Stimulated activated CD8-positive, alpha-beta memory T cell treated with anti-CD3 and anti-CD28 coated beads, Interleukin-12 subunit alpha, Interleukin-12 subunit beta, amount 100 ng/mL, for 24 hours (primary cell): ENCODE results near the gene VSTM4.

ENCODE experiments used
- DNase-seq: peaks from one replicate; pipeline ENCODE4 v3.0.0-alpha.2; 2020; ENCODE audit errors: extremely low read depth

Gene VSTM4, protein sequence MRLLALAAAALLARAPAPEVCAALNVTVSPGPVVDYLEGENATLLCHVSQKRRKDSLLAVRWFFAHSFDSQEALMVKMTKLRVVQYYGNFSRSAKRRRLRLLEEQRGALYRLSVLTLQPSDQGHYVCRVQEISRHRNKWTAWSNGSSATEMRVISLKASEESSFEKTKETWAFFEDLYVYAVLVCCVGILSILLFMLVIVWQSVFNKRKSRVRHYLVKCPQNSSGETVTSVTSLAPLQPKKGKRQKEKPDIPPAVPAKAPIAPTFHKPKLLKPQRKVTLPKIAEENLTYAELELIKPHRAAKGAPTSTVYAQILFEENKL

DNA sequence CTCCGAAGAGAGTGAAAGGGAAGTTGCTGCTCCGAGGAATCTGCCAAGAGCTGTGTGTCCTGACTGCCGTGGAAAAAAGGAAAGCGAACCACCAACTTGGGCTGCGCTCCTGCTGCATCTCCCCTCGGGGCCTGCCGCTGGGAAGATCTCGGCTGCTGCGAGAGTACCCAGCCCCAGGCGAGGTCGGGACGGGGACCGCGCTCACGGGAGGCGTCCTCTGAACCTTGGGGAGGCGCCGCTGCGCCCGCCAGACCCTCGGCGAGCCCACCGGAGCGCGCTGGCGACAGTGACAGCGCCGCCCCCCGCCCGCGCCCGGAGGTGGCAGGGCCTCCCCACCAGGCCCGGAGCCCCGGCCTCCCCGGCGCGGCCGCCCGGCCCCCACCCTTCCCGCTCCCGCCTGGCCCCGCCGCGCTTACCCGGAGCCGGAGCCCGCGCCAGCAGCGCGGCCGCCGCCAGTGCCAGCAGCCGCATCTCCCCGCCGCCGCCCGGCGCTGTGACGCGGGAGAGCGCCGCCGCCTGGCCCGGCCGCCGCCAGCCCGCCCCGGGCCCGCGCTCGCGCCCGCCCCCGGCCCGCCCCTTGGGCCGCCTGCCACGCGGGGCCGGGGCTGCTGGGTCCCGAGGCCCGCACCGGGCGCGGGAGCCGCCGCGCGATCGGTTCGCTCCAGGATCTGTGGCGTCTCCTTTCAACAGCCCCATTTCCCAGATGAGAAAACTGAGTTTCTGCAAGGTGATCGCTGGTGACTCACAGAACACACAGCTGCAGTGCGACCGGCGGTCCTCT lies at the start of gene VSTM4:
Gene VSTM4, minus strand, starts transcription at position 508 of the 781 bp plus-strand sequence. Its CDS starts 37 bp downstream, at position 471.
- no peak for DNase-seq

DNA sequence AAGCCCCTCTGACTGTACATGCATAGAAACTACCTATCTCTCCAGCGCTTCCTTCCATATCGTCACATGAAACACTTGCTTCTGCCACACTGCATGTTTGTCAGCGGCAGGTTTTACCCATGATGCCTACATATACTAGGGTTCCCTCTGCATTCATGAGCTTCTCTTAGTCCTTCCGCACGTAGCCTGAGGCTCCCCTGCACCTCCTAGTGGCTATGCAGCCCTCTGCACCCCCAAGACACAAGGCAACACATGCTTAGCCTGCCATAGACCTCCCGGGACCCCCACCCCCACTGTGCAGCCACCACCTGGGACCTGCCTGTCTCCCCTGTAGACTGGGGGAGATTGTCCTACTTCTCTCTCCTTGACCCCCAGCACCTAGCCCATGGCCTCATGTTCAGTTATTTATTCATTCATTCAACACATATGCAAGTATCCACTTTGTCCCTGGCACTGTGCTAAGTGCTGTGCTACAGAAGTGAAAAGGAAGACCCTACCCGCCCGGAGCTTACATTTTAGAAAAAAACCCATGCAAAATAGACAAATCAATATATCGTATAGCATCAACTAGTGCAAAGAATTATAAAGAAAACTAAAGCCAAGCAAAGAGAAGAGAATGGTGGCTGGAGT lies 49.4 kb upstream of the VSTM4 start:
- DNase-seq = no peak

DNA sequence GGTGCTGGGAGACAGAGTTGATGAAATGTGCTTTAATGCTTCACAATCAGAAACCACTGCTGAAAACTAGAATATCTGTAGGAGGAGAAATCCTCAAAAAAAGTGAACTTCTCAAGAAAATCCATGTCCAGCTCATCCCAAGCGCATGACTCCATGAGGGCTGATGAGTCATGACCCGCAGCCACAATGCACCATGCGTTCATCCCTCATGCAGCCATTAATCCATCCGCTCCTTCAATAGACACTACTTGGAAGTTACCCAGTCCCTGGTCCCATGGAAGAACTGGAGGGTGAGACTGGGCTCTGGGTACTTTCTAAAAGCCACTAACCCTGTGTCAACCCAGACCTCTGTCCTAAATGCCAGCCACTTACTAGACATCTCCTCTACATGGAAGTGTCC lies 48.4 kb upstream of the VSTM4 start:
- no peak for DNase-seq

DNA sequence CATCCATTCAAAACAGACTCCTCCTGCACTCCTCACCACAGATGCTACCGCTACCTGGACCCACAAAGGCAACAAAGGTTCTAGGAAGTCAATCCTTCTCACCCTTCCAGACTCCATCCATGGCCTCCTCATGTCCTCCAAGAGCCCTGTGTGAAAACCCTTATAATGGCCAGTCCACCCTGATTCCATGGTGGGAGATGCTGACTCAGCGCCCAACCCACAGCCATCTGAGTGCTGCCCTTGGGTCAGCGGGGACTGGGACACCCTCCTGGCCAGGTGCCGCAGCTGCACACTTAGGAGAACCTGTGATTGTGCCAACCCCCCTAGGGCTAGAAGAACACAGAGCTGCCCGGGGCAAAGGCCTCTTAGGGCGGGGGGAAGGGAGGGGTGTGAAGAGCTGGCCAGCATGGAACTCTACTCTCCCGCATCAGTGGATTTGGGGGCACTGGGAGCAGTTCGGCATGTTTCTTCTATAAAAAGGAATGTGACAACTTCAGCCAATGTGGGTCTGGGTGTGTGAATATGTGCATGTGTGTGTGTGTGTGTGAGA lies 47.5 kb upstream of the VSTM4 start:
- no peak for DNase-seq

DNA sequence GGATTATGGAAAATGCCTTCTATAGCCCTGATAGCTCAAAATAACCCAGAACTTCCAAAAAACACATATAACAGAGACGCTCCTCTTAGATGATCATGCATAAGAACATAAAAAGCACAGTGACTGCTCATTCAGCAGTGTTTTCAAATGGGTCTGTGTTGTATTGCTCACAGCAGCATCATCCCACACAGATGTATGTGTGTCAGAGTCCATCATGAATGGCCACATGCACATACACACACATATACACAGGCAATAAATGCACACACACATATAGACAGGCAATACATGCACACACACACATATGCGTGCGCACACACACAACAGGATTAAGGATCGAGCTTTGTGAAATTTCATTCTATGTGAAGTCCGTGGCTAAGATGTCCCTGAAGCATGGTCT lies 46.7 kb upstream of the VSTM4 start:
- no peak for DNase-seq

DNA sequence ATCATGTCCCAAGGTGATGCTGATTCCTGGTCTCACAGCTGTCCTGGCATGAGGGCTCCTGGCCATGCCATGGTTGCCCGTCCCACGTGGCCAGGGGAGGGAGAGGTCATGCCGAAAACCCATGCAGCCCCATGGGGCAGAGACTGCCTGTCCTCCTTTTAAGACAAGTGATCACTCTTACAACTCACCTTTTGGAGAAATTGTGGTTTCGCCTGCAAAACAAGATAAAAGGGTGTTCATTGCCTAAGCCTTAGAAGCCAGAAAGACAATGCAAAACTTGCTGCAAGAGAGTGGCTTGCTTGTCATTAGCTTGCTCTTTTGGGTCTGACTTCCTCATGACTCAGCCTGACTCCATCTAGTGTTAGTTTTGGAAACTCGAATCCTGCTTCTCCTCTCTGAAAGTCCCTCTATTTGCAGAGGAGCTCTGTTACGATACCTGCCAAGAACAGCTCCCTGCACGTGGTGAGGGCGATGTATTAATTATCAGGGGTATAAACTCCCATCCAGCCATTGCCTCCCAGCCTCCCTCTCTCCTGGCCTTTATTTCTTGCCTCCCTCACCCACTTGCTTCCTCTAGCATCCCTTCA lies 46.2 kb upstream of the VSTM4 start:
- DNase-seq = no peak

DNA sequence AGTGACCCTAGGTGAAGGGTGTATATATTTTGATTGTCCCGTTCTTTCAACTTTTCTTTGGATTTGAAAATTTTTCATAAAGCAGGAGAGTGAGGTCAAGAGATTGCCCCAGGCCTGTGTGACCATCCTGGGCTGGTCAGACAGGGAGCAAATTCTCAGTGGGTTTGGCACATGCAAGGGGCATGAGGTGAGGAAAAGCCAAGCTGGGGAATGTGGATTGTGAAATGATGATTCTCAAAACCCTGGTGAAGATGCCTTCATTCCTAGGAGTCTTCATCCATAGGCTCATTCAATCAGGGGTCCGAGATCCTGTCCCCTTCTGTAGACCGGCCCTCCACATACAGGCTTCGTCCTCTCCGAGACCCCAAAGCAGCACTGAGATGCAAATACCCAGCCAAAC lies 45.5 kb upstream of the VSTM4 start:
- DNase-seq = no peak

DNA sequence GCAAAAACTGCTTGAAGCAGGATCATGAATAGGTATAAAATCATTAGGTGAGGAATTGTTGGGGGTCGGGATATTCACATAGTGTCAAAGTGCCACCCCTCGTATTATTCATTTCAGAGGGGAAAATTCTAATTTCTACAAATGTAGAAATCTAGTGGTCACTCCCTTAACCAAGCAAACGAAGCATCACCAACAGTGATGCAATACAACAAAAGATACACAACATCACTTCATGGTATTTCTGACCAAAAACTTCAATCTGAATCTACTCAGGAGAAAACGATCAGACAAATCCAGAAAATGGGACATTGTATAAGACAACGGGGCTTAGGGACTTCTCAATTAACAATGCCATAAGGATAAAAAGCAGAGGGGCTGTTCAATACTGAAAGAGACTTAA lies 44.8 kb upstream of the VSTM4 start:
- DNase-seq = no peak

DNA sequence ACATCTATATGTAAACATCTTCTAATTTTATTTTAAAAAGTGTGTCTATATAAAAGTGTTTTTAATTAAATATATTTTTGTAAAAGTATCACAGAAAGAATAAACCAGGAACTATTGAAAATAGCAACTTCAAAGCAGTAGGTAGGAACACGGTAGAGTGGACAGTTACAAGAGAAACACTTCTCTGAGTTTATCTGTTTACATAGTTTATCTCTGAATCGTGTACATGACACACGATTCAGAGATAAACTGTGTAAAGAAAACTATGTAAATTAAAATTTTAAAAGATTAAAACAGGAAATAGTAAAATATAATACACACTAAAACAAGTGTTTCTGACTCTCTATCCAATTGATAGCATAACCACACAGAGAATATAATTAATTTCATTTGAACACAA lies 43.6 kb upstream of the VSTM4 start:
- no peak for DNase-seq

DNA sequence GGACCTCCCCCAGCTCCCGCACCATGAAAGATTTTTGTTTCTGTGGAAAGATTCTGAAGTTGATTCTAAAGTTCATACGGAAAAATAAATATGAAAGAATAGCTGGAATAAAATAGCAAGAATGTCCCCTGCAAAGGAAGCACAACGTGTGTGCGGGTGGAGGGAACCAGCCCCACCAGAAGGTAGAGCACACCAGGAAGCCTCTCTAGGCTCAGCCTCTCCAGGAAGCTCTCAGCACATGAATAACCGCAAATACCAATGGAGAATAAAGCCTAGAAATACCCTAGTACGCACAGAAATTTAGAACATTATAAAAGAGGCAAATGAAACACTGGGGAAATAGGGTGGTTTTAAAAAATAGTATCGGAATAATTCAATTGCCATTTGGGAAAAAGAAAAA lies 43.1 kb upstream of the VSTM4 start:
- DNase-seq = no peak

DNA sequence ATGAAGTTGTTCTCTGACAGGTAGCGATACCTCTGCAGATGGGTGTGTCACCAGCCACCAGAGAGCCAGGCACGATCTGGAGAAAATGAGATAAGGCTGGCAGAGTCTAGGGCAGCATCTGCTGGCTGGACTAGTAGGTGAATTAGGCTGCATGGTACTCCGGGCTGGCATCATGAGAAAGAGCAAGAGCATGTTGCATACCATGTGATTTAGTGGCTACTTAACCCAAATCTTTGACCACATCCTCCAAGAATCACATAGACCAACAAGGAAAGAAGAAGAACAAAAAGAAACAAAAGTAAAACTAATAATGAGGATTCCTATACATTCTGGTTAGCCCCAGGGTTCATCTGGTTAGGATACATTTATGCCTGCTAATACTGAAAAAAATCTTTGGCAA lies 41.9 kb upstream of the VSTM4 start:
- DNase-seq = no peak

DNA sequence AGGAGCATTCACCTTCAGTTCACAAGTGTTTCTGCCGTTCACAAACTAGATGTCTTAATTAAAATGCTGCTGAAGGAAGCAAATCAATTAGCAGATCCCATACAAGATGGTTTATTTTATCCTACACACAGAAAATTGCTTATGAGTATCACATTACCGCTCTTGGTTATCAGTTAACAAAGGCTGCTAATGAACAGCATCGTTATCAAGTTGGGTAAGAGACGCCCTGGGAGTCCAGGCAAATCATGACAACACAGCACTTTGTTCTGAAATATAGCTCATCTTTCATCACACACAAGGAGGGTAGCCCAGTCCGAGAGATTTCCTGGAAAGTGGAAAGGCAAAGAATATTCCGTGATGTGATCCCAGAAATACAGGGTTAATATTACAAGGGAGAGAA lies 39.3 kb upstream of the VSTM4 start:
- DNase-seq = no peak

DNA sequence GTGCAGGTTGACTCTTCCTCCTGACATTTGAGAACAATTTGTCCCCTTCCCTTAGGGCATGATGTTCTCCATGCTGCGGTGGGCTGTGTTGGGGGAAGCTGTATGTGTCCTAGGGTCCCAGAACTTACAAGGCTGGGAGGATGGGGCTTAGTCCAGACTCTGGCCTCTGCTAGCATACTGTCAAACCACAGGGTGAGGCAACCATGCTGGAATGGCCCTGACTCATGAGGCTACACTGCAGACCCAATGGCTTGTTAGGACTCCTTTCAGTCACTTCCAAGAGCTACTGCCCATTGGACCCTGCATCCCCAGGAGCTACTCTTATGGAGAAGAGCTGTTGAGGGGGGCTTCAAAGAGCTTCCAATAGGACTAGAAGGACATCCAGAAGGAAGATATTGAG lies 38.6 kb upstream of the VSTM4 start:
- DNase-seq = no peak

DNA sequence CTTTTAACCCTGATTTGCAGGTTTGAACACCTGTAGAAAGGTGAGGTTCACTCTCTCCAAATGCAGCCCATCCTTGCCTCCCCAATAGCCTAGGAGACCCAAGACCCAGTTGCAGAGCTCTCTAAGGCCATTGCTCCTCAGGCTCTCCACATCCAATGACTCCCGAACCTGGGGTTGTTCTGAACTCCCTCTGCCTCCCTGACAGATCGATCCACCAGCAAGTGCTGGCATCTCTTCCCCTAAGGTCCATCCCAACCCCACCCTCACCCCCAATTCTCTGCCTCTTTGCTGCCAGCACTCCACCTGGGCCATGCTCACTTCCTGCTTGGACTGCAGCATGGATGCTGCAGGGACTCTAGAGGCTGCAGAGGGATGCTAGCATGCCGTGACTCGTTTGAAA lies 37.8 kb upstream of the VSTM4 start:
- no peak for DNase-seq

DNA sequence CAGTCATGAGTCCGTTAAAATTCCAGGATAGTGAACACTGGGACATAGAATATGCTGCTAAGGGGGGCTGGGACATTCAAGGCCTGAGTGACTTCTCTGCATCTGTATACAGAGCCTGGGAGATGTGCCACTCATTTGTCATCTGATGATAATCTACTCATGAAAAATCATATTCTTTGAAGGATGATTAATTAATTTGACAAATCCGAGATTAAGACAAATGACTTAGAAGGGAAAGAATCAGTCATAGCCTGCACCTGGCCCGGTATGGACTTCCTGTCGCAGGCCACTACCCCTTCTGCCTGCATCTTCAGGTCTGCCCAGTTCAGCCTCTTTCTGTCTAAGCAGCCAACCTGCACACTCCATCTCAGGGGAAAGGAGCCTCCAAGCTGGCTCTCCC lies 37.3 kb upstream of the VSTM4 start:
- no peak for DNase-seq

DNA sequence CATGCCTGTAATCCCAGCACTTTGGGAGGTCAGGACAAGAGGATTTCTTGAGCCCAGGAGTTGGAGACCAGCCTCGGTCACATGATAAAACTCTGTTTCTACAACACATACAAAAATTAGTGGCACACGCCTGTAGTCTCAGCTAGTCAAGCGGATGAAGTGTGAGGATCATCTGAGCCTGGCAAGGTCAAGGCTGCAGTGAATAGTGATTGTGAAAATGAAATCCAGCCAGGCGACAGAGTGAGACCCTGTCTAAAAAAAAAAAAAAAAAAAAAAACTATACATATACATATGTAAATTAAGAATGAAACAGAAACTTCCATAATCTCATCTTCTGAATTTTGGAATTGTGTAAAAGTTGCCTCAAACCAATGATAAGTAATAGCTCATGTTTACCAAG lies 36.7 kb upstream of the VSTM4 start:
- DNase-seq = no peak

DNA sequence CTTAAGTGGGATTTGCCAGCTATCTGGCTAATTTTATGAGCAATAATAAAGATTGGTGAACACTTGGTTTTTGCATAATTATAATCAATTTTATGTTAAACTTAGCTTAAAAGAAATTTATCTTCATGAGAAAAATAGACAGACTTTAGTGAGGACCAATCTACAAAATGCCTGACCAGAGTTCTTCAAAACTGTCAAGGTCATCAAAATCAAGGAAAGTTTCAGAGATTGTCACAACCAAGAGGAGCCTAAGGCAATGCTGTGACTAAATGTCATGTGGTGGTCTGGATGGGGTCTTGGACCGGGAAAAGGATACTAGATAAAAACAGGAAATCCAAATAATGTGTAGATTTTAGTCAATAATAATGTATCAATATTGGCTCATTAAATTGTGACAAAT lies 36.2 kb upstream of the VSTM4 start:
- DNase-seq = no peak

DNA sequence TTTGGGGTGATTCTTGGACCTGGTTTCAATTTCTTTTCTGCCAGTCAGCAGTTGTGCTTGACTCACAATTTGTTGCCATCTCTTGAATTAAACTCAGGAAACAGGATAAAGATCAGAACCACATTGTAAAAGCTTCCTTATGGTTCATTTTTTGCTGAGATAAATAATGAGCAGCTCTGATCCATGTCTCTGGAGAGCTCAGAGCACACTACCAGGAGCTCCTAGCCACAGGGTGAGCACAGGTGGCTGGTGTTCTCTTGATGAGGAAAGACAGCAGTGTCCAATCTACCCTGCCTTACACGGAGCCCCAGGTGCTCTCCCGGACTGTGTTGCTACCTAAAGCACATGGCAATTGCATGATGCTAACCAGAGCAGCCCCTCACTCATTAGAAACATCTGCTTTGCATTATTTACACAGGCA lies 35.7 kb upstream of the VSTM4 start:
- no peak for DNase-seq

DNA sequence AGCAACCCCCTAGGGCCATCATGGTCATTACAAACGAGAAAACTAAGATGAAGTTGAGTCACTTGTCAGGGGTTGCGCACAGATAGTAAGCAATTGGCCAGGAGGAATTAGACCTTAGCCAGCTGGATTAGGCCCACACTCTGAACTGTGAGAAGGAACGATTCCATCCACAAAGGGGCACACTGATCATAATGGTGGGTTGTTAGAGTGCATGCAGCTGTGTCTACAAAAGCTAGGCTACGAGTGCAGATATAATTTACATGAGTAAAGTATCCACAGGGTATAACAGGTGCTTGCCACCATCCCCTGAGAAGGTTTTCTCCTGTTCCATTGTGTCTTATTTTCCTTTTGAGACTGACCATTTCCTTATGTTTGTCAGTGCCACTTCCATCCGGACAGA lies 35.1 kb upstream of the VSTM4 start:
- DNase-seq = no peak

DNA sequence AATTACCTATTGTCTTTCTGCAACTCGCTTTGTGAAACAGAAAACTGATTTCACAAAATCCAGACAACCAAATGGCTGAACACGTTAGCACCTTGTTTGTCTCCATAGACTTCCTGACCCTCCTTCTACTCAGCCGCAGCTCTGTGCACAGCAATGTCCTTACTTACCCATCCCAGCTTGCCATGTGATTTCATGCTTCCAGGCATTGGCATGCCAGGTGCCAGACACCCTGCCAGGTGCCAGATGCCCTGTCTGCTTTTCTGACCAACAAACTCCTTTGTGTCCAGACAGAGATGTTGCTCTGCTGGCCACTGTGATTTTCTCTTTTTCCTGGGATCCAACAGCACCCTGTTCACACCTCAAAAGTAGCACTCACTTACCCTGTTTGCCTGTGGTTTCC lies 34.6 kb upstream of the VSTM4 start:
- DNase-seq = no peak

DNA sequence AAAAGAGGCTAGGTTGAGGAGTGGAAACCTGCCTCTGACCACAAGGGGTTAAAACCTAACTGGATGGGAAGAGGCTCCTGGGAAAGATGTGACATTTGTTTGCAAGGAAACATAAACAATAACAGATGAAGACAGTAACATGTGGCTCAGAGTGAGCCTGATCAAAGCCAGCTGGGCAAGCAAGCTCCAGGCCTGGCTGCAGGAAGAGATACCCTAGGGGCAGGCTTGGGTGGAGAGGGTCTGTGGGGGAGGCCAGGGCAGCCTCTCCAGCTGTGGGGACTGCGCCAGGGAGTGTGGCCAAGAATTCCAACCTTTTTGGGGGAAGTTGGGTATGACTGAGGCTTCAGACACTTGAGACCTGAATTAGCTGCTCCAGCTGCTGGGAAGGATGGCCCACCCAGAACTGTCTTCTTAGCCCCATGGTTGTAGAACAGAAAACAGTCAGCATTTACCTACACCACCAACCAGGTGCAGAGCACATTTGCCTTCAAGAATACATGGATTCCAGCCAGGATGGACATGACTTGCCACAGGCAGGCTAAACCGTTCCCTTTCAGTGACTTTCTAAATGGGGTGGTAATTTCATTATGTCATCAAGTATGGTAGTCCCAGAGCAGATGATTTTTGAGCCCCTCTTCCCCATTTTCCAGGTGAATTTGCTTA lies 28.9 kb upstream of the VSTM4 start:
- DNase-seq = no peak

DNA sequence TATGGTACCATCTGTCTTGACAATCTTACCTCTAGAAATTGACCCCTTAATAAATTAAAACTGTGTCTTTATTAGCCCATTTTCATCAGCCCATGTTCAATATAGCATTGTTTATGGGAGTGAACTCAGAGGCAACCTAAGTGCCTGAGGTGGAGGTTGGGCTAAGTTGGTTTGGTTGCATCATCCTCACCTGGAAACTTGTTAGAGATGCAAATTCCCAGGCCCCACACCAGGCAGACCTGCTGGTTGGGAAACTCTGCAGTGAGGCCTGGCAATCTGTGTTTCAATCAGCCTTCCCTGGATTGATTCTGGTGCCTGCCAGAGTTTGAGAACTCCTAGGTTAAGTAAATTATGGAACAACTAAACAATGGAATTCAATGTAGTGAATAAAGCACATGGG lies 27.9 kb upstream of the VSTM4 start:
- no peak for DNase-seq
